ENCODE results near the gene UNC79.

Gene UNC79

GRCh38 chr14:93752980-93753561 lies 322.3 kb downstream of the UNC79 start:
- no peak for DNase-seq

GRCh38 chr14:93753647-93754046 lies 322.9 kb downstream of the UNC79 start:
- no peak for DNase-seq

GRCh38 chr14:93757206-93757605 lies 326.5 kb downstream of the UNC79 start:
- no peak for DNase-seq
